Measurements from ENCODE around the gene MFGE8.
"Not testable (repeated sequence)": the region's sequence is repeated elsewhere in the genome, so short reads cannot be mapped to it uniquely, and the experiment has no call there.

MFGE8 gene, protein sequence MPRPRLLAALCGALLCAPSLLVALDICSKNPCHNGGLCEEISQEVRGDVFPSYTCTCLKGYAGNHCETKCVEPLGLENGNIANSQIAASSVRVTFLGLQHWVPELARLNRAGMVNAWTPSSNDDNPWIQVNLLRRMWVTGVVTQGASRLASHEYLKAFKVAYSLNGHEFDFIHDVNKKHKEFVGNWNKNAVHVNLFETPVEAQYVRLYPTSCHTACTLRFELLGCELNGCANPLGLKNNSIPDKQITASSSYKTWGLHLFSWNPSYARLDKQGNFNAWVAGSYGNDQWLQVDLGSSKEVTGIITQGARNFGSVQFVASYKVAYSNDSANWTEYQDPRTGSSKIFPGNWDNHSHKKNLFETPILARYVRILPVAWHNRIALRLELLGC

DNA sequence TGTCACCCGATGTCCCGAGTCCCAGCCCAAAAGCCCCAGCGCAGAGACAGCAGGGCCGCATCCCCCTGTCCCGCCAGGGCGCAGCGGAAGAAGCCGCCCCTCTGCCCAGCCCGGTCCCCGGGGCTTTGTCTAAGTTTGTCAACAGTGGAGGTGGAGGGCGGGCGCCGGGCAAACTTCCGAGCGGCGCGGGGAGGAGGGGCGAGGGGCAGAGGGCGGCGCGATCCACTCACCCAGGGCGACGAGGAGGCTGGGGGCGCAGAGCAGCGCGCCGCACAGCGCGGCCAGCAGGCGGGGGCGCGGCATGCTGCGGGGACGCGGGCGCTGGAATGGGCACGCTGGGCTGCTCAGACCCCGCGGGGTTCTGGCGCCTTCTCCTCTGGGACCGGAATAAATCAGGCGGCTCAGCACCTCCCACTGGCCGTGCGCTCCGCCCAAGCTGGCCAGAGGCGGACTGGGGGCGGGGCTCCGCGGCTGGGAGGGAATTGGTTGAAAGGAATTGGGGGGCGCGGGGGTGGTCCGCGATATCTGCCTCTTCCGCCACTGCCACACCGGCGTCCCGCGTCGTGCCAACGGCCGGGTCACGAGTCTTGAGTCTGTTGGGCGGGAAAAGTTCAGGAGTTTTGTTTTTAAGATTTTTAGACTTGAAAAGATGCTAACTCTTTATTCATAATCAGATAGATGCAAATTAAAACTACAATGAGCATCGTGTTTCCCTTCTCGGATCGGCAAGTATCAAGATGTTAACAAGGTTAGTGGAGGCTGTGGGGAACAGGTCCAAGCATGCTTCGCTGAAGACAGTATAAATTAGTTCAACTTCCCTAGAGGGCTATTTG is at the start of gene MFGE8:
MFGE8 (minus strand) TSS at position 363 of the 833 bp plus-strand sequence; CDS start at position 303, 60 bp downstream.
- peak; percentile 85 for DNase-seq (ENCODE audit: low spot score)

DNA sequence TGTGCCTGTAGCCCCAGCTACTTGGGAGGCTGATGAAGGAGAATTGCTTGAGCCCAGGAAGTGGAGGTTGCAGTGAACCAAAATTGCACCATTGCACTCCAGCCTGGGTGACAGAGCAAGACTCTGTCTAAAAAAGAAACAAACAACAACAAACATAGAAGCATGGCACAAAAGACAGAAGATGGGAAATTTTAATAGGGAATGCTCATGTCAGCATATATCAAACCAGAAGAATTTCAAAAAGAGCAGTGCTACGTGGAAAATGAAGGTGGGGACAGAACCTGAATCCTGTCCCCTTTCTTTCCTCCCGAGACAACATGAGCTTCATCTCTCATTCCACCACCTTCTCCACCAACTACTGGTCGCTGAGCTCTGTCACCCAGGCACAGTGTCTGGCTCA is 46.3 kb upstream of the MFGE8 start:
- no peak for DNase-seq (ENCODE audit: low spot score)

DNA sequence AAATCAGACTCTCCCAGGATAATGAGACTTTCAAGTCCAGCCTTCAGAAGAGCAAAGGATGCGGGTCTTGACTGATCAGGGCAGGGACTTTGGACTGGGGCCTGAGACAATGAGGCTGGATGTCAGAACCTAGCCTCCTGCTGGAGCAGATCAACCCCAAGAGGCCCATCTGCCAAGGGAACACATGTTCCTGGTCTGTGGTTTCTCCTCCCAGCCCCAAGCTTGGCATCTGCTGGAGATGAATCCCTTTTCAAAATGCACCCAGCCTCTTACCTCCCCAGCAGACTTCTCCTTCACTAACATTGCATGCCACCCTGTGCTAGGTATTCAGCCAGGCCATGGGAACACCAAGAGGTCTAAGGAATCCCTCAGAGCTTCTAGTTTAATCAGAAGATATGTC is 43.7 kb upstream of the MFGE8 start:
- DNase-seq (ENCODE audit: low spot score), result no peak

DNA sequence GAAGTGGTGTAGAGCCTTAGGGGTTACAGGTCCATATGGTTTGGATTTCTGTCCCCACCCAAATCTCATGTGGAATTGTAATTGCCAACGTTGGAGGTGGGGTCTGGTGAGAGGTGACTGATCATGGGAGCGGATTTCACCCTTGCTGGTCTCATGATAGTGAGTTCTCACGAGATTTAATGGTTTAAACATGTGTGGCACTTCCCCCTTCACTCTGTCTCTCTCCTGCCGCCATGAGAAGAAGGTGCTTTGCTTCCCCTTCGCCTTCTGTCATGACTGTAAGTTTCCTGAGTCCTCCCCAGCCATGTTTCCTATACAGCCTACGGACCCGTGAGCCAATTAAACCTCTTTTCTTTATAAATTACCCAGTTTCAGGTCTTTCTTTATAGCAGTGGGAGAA is 43.1 kb upstream of the MFGE8 start:
- DNase-seq (ENCODE audit: low spot score), result no peak

DNA sequence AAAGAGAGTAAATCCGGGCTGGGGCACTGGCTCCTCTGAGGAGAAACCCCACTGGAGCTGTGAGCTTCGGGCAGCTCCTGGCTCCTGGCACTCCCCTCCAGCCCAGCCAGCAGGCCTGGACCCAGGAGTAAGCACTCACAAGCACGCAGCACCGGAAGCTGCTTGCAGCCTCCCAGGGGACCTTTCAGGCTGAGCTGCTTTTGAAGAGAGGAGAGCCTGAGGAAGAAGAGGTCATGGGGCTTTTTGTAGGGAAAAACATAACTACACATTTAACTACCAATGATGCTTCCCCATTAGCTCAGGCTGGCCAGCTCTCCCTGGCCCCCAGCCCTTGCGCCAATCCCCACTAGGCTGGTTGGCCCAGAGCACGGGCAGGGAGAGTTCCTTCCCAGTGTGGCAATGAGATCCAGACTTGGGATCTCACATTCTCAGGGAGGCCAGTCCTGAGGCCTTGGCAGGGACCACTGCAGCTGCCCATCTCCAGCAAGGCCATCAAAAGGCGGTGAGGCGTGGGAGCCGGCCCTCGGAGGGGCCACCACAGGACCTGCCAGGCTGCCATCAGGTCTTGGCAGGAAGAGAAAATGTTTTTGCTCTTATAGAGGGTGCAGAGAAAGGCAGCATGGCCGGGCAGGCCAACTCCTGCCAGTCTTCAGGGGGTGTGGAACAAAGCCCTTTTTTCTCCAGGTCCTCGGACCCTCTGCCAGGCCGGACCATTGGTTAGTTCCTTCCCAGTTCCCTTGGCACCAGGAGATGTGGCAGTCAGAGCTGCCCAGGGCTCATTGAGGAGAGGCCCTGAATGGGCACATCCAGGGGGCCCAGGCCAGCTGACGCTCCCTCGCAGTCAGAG is 41.5 kb upstream of the MFGE8 start:
- no peak for DNase-seq (ENCODE audit: low spot score)

GRCh38 chr15:88950600-88951160 is 37.5 kb upstream of the MFGE8 start:
- DNase-seq (ENCODE audit: low spot score), result no peak

GRCh38 chr15:88949734-88950400 is 36.7 kb upstream of the MFGE8 start:
- no peak for DNase-seq (ENCODE audit: low spot score)

- DNase-seq (ENCODE audit: low spot score), result no peak
Measured at GRCh38 chr15:88940110-88940675, 27.0 kb upstream of the MFGE8 start.

GRCh38 chr15:88939486-88939806 is 26.3 kb upstream of the MFGE8 start:
- no peak for DNase-seq (ENCODE audit: low spot score)

- DNase-seq (ENCODE audit: low spot score), result no peak
Measured at GRCh38 chr15:88938802-88939485, 25.8 kb upstream of the MFGE8 start.

DNA sequence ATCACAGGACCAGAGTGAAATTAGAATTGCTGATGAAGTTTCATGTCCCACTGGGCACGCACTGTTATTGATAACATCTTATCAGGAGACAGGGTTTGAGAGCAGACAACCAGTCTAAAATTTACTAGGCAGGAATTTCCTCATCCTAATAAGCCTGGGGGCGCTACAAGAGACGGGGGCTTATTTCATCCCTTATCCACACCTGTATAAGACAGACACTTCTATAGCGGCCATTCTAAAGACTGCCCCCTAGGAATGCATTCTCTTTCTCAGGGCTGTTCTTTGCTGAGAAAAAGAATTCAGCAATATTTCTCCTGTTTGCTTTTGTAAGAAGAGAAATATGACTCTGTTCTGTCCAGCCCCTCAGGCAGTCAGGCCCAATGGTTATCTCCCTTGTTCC is 21.3 kb upstream of the MFGE8 start:
- DNase-seq (ENCODE audit: low spot score), result not testable (repeated sequence)

DNA sequence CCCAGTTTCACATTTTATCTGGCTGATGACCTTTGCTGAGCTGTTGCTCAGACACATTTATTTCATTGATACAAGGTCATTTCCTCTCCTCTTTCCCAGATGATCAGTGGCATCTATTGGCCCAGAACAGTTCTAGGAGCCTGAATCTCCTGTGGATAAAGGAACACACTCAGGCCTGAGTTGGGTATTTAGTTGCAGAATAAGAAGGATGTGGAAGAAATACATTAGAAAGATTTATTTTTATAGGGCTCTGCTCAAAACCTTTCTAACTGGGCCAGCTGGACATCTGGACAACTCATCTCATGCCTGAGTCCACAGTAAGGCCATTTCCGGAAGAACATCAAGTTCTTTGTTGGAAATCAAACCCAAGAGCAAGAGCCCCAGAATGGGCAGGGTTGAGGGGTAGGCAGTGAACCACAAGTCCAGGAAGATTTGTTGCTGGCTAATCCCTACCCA is 19.7 kb upstream of the MFGE8 start:
- DNase-seq (ENCODE audit: low spot score), result no peak

DNA sequence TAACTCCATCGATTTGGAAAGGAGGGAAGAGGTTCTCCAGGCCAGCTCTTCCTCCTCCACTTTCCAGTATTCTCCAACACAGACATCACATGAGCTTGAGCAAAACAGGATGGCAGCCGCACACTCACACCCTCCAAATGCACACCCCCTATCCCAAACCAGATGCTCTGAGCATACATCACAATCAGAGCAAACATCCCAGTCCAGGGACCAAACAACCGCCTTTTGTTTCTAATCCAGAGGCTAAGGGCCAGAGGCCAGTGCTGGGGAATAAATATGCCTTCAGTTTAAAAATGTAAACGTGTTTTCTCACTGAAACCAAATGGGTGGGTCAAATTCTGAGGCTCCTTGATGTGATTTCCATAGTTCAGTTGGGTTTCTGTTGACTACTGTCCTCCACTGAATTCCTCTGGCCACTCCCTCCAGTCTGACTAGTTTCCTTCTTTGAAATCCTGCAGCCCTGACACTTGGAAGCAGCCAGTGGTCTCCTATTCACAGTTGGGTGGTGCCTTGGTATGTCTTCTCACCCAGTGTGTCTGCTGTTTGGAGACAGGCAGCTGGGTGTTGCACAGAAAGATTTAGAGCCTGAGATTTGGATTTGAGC is 19.2 kb upstream of the MFGE8 start:
- DNase-seq (ENCODE audit: low spot score), result no peak

GRCh38 chr15:88930579-88930978 is 17.4 kb upstream of the MFGE8 start:
- DNase-seq (ENCODE audit: low spot score), result no peak

DNA sequence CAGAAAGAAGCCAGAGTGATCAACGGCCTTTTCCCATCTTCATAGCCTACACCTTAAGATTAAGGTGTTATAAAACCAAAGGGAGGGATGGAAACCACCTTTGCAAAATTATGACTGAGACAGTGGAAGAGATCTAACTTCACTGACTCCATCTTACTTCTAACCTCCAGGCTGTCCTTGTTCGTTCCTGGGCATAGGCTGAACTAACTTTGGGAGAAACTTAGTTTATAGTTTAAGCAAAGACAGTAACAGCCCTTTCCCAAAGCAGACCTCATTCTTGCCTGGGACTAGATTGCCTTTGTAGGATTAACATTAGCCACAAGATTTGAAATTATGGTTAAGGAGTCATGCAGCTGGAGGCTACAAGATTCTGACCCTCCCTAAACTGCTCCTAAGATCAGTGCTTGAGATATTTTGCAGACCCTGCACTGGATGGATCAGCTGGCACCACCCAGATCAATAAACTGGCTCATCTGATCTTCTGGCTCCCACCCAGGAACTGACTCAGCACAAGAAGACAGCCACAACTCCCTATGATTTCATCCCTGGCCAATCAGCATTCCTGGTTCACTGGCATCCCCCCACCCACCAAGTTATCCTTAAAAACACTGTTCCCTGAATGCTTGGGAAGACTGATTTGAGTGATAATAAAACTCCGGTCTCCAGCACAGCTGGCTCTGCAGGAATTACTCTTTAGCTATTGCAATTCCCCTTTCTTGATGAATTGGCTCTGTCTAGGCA is 16.3 kb upstream of the MFGE8 start:
- not testable (repeated sequence) for DNase-seq (ENCODE audit: low spot score)

- DNase-seq (ENCODE audit: low spot score), result not testable (repeated sequence)
Measured at GRCh38 chr15:88928192-88928591, 15.0 kb upstream of the MFGE8 start.

- not testable (repeated sequence) for DNase-seq (ENCODE audit: low spot score)
Measured at GRCh38 chr15:88925648-88926047, 12.5 kb upstream of the MFGE8 start.

DNA sequence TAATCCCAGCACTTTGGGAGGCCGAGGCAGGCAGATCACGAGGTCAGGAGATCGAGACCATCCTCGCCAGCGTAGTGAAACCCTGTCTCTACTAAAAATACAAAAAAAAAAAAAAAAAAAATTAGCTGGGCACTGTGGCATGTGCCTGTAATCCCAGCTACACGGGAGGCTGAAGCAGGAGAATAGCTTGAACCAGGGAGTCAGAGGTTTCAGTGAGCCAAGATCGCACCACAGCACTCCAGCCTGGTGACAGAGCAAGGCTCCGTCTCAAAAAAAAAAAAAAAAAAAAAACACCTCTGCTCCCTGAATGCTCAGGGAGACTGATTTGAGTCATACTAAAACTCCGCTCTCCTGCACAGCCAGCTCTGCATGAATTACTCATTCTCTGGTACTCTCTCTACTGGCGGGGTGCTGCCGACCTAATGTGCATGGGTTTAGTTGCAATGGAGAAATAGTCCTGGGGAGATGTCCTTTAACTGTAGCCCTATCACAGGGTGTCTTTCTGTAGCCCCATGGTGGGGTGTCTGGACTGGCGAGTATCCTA is 7.8 kb upstream of the MFGE8 start:
- DNase-seq (ENCODE audit: low spot score), result not testable (repeated sequence)

All from left forelimb (tissue), 1 donor.